Esophagus (tissue), 2 donors: Measurements from ENCODE around the gene ADORA1. TPM values are rescaled to one million over a fixed set of nuclear protein-coding genes. Genes with fewer than 3 reads are reported as not detected.

Experiments used
- H3K27ac ChIP-seq, 2 donors: one replicate each; pipeline ENCODE4 v1.5.1; 2013; ENCODE audit warnings: low read depth in 2 of 2, mild to moderate bottlenecking in 2 of 2, inconsistent platforms in 1 of 2, low read length in 1 of 2, moderate library complexity in 1 of 2
- H3K27me3 ChIP-seq, 2 donors: one replicate each; pipeline ENCODE4 v1.6.1; 2013; ENCODE audit warnings: low read length in 2 of 2, control low read depth in 1 of 2, mild to moderate bottlenecking in 1 of 2; ENCODE audit not compliant: insufficient read depth in 2 of 2, control insufficient read depth in 1 of 2
- H3K36me3 ChIP-seq, 2 donors: one replicate each; pipeline ENCODE4 v1.6.1; 2013; ENCODE audit warnings: low read length in 1 of 2; ENCODE audit not compliant: control insufficient read depth in 2 of 2, insufficient read depth in 2 of 2
- H3K4me1 ChIP-seq, 2 donors: one replicate each; pipeline ENCODE4 v1.6.1; 2013; ENCODE audit warnings: low read length in 1 of 2; ENCODE audit not compliant: control insufficient read depth in 2 of 2, insufficient read depth in 2 of 2
- H3K4me3 ChIP-seq, 2 donors: one replicate each; pipeline ENCODE4 v1.5.1; 2013; ENCODE audit warnings: low read length in 2 of 2, mild to moderate bottlenecking in 2 of 2, low read depth in 1 of 2, moderate library complexity in 1 of 2
- H3K9me3 ChIP-seq, 2 donors: one replicate each; pipeline ENCODE4 v1.6.1; 2013; ENCODE audit warnings: mild to moderate bottlenecking in 2 of 2, low read depth in 1 of 2, low read length in 1 of 2, moderate library complexity in 1 of 2; ENCODE audit not compliant: control insufficient read depth in 2 of 2, insufficient read depth in 1 of 2
- WGBS, 2 donors: extraction: QIAGEN DNeasy Blood & Tissue Kit; methylation state at CpG; one replicate each; pipeline ENCODE4 v1.1.7; 2013; 5-methylcytosine and 5-hydroxymethylcytosine counted together
- polyA plus RNA-seq, 2 donors: library from polyadenylated mRNA; stranded (reverse); fragments of 200-250 nt; gene quantifications; one replicate each; pipeline ENCODE4 v1.2.3, GENCODE V29; 2013
- donor health status: healthy with polysubstance abuse.
- donor health status: Bipolar disorder and iron deficiency.

ADORA1 gene
- polyA plus RNA-seq, 2 donors: 0.22 to 0.26 TPM

GRCh38 chr1:203213126-203213525, 85.6 kb downstream of the ADORA1 start:
- 79 to 89% methylated on average over 6 of the region's 6 CpGs for WGBS, 2 donors
- no peaks in the 10 kb centered on the region for H3K9me3 ChIP-seq
- no peak overlapping the region for H3K27ac ChIP-seq
- H3K27me3 ChIP-seq: no peaks in the 10 kb centered on the region
- no peaks in the 10 kb centered on the region for H3K36me3 ChIP-seq
- H3K4me3 ChIP-seq: no peak overlapping the region
- no peaks in the 10 kb centered on the region for H3K4me1 ChIP-seq

- H3K4me1 ChIP-seq: no peaks in the 10 kb centered on the region
- H3K36me3 ChIP-seq: no peaks in the 10 kb centered on the region
- H3K27me3 ChIP-seq: no peaks in the 10 kb centered on the region
- no peaks in the 10 kb centered on the region for H3K9me3 ChIP-seq
- 75 to 80% methylated on average over 7 of the region's 7 CpGs for WGBS, 2 donors
- no peak overlapping the region for H3K4me3 ChIP-seq
- no peak overlapping the region for H3K27ac ChIP-seq
These were observed 87.3 kb downstream of the ADORA1 start for GRCh38 chr1:203214871-203215270.

GRCh38 chr1:203215573-203215972, 88.0 kb downstream of the ADORA1 start:
- Histone ChIP-seq H3K4me3 (no peak overlapping the region), H3K36me3 (no peaks in the 10 kb centered on the region), H3K27me3 (no peaks in the 10 kb centered on the region), H3K27ac (no peak overlapping the region), H3K4me1 (no peaks in the 10 kb centered on the region), H3K9me3 (no peaks in the 10 kb centered on the region)
- 66 to 68% methylated on average over 9 of the region's 9 CpGs for WGBS, 2 donors

GRCh38 chr1:203216274-203217138, 89.0 kb downstream of the ADORA1 start:
- H3K4me1 ChIP-seq: no peaks in the 10 kb centered on the region
- H3K4me3 ChIP-seq: no peak overlapping the region
- H3K27ac ChIP-seq: no peak overlapping the region
- H3K9me3 ChIP-seq: no peaks in the 10 kb centered on the region
- H3K27me3 ChIP-seq: no peaks in the 10 kb centered on the region
- H3K36me3 ChIP-seq: no peaks in the 10 kb centered on the region
- WGBS, 2 donors: 35 to 36% methylated on average over 19 of the region's 19 CpGs

Other genes starting within 250 kb of the ADORA1 start
- gene RABIF, start 238.6 kb upstream of the ADORA1 start, polyA plus RNA-seq: 10 to 100 TPM in 1 of 2 donors, 1 to 10 TPM in 1; 8.1 to 11.0 TPM
- 10 to 100 TPM; 10.7 to 11.5 TPM for gene KLHL12, start 200.5 kb upstream of the ADORA1 start, polyA plus RNA-seq
- gene ADIPOR1, start 169.4 kb upstream of the ADORA1 start, polyA plus RNA-seq: 10 to 100 TPM; 96.2 to 98.4 TPM
- gene CYB5R1, start 160.5 kb upstream of the ADORA1 start, polyA plus RNA-seq: 10 to 100 TPM; 29.9 to 72.5 TPM
- 10 to 100 TPM; 24.2 to 38.6 TPM for gene TMEM183A, start 120.4 kb upstream of the ADORA1 start, polyA plus RNA-seq
- 1 to 10 TPM in 1 of 2 donors, under 1 TPM in 1; 0.84 to 4.1 TPM for gene PPFIA4, start 101.2 kb upstream of the ADORA1 start, polyA plus RNA-seq
- not detected for gene MYOG, start 41.7 kb upstream of the ADORA1 start, polyA plus RNA-seq
- not detected for gene MYBPH, start 48.1 kb downstream of the ADORA1 start, polyA plus RNA-seq
- gene CHI3L1, start 59.0 kb downstream of the ADORA1 start, polyA plus RNA-seq: 10 to 100 TPM in 1 of 2 donors, 1 to 10 TPM in 1; 3.3 to 19.6 TPM
- under 1 TPM in 1 of 2 donors, not detected in 1; 0.01 TPM for gene CHIT1, start 101.9 kb downstream of the ADORA1 start, polyA plus RNA-seq
- gene BTG2, start 177.8 kb downstream of the ADORA1 start, polyA plus RNA-seq: 10 to 100 TPM in 1 of 2 donors, 1 to 10 TPM in 1; 9.4 to 27.3 TPM
- 1 to 10 TPM; 1.7 to 4.4 TPM for gene FMOD, start 223.4 kb downstream of the ADORA1 start, polyA plus RNA-seq